Activated CD8-positive, alpha-beta T cell treated with anti-CD3 and anti-CD28 coated beads for 36 hours (primary cell): Measurements from ENCODE around the gene EIF2B2. TPM values are rescaled to one million over a fixed set of nuclear protein-coding genes. Genes with fewer than 3 reads are reported as not detected.

ENCODE experiments used
- ATAC-seq: fragments of 200-7000 bp; cut with Tn5 transposase; one replicate; pipeline ENCODE4 v1.10.0; 2021; ENCODE audit warnings: mild to moderate bottlenecking, moderate library complexity
- CTCF ChIA-PET: fragments of 350-600 bp; sonication (Branson Sonifier 250); formaldehyde crosslinking; loops from one replicate; lab custom pipeline; 2021; ENCODE audit warnings: antibody characterized with exemption; lab: Charles Lee
- POLR2A ChIA-PET: fragments of 350-600 bp; sonication (Branson Sonifier 250); formaldehyde crosslinking; loops from one replicate; lab custom pipeline; 2021; ENCODE audit warnings: antibody characterized with exemption; lab: Charles Lee
- DNase-seq: peaks from one replicate; pipeline ENCODE4 v3.0.0-alpha.2; 2020
- H3K27ac Mint-ChIP-seq: one replicate; pipeline ENCODE4 v1.8.0; 2021; ENCODE audit warnings: mild to moderate bottlenecking, mixed read lengths
- H3K27me3 Mint-ChIP-seq: one replicate; pipeline ENCODE4 v1.8.0; 2021; ENCODE audit warnings: mixed read lengths
- H3K36me3 Mint-ChIP-seq: one replicate; pipeline ENCODE4 v1.8.0; 2021; ENCODE audit warnings: low read depth, mixed read lengths
- H3K4me1 Mint-ChIP-seq: one replicate; pipeline ENCODE4 v1.8.0; 2021; ENCODE audit warnings: low read depth, mixed read lengths
- H3K4me3 Mint-ChIP-seq: one replicate; pipeline ENCODE4 v1.8.0; 2021; ENCODE audit warnings: mild to moderate bottlenecking, moderate library complexity, mixed read lengths
- H3K9me3 Mint-ChIP-seq: one replicate; pipeline ENCODE4 v1.8.0; 2021; ENCODE audit warnings: mixed read lengths
- intact Hi-C: fragments of 100-400 bp; cut with micrococcal nuclease; formaldehyde crosslinking; loops from one replicate; pipeline ENCODE4 v1.10.0; 2022
- total RNA-seq, 2 experiments: library from RNA; stranded (reverse); gene quantifications; one replicate each; pipeline ENCODE4 v1.2.3, GENCODE V29; 2021
- TF ChIP-seq, protein P1 (sequence below): fragments of 200-600 bp; IDR thresholded peaks from one replicate; pipeline ENCODE4 v1.8.0; 2022; ENCODE audit warnings: antibody characterized with exemption, mild to moderate bottlenecking

EIF2B2 gene
- total RNA-seq, 2 experiments from 2014 or later = 50.5 to 51.9 TPM

DNA sequence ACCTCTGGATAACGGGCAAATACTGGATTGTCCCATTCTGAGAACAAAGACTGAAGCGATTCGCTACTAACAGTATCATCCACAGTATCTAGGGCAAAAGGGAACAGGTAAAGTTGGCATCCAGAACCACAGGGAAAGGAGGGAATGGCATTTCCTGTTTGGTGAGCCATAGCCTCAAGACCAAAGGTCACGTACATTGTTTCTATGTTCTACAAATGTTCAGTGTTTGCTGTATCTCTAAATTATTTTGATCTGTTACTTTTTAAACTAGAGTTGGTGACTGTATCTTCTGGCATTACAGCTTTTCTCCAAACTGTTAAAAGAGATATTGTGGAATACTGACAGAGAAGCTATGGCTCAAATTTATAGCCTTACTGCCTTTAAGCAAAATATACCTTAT is 38.9 kb downstream of the EIF2B2 start:
- Mint-ChIP-seq H3K27ac (no peak overlapping the region), H3K4me1 (peaks cover 25% of the 10 kb centered on the region), H3K9me3 (no peaks in the 10 kb centered on the region), H3K36me3 (peaks cover 23% of the 10 kb centered on the region), H3K4me3 (no peak overlapping the region), H3K27me3 (no peaks in the 10 kb centered on the region)
- ATAC-seq (no peak), DNase-seq (no peak)
- ChIA-PET POLR2A (interaction anchor here (1.0 kb wide), 1 partner anchor 136 kb away, joined by 3 read pairs; no protein-coding TSS in a partner anchor), CTCF (interaction anchor here (1.1 kb wide), 1 partner anchor 181 kb away, joined by 3 read pairs; no protein-coding TSS in a partner anchor)
- intact Hi-C loops = no loop called here
- TF ChIP-seq, protein P1, sequence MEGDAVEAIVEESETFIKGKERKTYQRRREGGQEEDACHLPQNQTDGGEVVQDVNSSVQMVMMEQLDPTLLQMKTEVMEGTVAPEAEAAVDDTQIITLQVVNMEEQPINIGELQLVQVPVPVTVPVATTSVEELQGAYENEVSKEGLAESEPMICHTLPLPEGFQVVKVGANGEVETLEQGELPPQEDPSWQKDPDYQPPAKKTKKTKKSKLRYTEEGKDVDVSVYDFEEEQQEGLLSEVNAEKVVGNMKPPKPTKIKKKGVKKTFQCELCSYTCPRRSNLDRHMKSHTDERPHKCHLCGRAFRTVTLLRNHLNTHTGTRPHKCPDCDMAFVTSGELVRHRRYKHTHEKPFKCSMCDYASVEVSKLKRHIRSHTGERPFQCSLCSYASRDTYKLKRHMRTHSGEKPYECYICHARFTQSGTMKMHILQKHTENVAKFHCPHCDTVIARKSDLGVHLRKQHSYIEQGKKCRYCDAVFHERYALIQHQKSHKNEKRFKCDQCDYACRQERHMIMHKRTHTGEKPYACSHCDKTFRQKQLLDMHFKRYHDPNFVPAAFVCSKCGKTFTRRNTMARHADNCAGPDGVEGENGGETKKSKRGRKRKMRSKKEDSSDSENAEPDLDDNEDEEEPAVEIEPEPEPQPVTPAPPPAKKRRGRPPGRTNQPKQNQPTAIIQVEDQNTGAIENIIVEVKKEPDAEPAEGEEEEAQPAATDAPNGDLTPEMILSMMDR = no peak

- no peaks in the 10 kb centered on the region for H3K27me3 Mint-ChIP-seq
- POLR2A ChIA-PET = interaction anchor here (1.0 kb wide), 1 partner anchor 137 kb away, joined by 3 read pairs; no protein-coding TSS in a partner anchor
Observed at GRCh38 chr14:75042035-75042434, 39.3 kb downstream of the EIF2B2 start.

DNA sequence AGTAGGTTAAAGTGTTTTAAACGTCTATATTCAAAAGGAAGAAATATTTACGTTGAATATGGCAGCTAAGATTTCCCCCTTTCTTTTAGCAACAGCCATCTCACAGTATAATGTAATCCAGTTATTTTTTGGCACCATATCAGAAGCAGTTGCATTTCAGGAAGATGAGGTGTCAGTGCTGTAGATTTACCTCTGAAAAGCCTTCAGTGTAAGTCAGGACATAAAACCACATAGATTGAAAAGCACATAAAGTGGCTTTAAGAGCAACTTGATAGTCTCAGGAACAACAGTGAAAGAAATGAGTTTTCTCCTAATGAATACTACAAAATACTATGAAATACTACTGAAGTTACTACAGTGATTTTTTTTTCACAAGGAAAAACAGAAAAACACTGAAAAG is 41.6 kb downstream of the EIF2B2 start:
- ChIA-PET CTCF (interaction anchor here (1.1 to 2.1 kb wide), 2 partner anchors 21 to 184 kb away, joined by 3 to 7 read pairs; no protein-coding TSS in a partner anchor), POLR2A (interaction anchor here (0.8 kb wide), 1 partner anchor 11 kb away, joined by 3 read pairs; no protein-coding TSS in a partner anchor)

More at GRCh38 chr14:75042035-75042434, 39.3 kb downstream of the EIF2B2 start:
- H3K27ac Mint-ChIP-seq = no peak overlapping the region
- CTCF ChIA-PET = interaction anchor here (1.1 kb wide), 1 partner anchor 181 kb away, joined by 3 read pairs; no protein-coding TSS in a partner anchor
- ATAC-seq (no peak), DNase-seq (no peak)
- H3K9me3 Mint-ChIP-seq = no peaks in the 10 kb centered on the region
- peaks cover 23% of the 10 kb centered on the region for H3K36me3 Mint-ChIP-seq
- TF ChIP-seq, protein P1 = no peak
- H3K4me1 Mint-ChIP-seq = peaks cover 29% of the 10 kb centered on the region
- intact Hi-C loops = no loop called here
- H3K4me3 Mint-ChIP-seq = no peak overlapping the region

GRCh38 chr14:75044752-75045151 is 42.0 kb downstream of the EIF2B2 start:
- H3K4me1 Mint-ChIP-seq = peaks cover 44% of the 10 kb centered on the region
- no peaks in the 10 kb centered on the region for H3K9me3 Mint-ChIP-seq
- H3K36me3 Mint-ChIP-seq = peaks cover 43% of the 10 kb centered on the region
- no peaks in the 10 kb centered on the region for H3K27me3 Mint-ChIP-seq
- intact Hi-C loops = no loop called here
- H3K4me3 Mint-ChIP-seq = no peak overlapping the region
- no peak overlapping the region for H3K27ac Mint-ChIP-seq
- no peak for DNase-seq
- no peak for ATAC-seq
- ChIA-PET POLR2A (interaction anchor here (0.5 to 0.8 kb wide), 2 partner anchors 11 to 20 kb away, joined by 3 read pairs; no protein-coding TSS in a partner anchor), CTCF (interaction anchor here (0.8 to 2.1 kb wide), 5 partner anchors 8 to 184 kb away, joined by 3 to 7 read pairs (median 3); no protein-coding TSS in a partner anchor)
- TF ChIP-seq, protein P1 = no peak

More for the DNA sequence above, 41.6 kb downstream of the EIF2B2 start:
- no peak for DNase-seq
- ATAC-seq = no peak
- H3K36me3 Mint-ChIP-seq = peaks cover 39% of the 10 kb centered on the region
- intact Hi-C loops = no loop called here
- no peak overlapping the region for H3K27ac Mint-ChIP-seq
- H3K9me3 Mint-ChIP-seq = no peaks in the 10 kb centered on the region
- no peaks in the 10 kb centered on the region for H3K27me3 Mint-ChIP-seq
- H3K4me3 Mint-ChIP-seq = no peak overlapping the region
- TF ChIP-seq, protein P1 = no peak
- H3K4me1 Mint-ChIP-seq = peaks cover 41% of the 10 kb centered on the region

- intact Hi-C loops = no loop called here
- no peak overlapping the region for H3K4me3 Mint-ChIP-seq
Observed at GRCh38 chr14:75046275-75046674, 43.6 kb downstream of the EIF2B2 start.

More at GRCh38 chr14:75046275-75046674, 43.6 kb downstream of the EIF2B2 start:
- Mint-ChIP-seq H3K36me3 (peaks cover 50% of the 10 kb centered on the region), H3K27me3 (no peaks in the 10 kb centered on the region), H3K9me3 (no peaks in the 10 kb centered on the region), H3K27ac (no peak overlapping the region), H3K4me1 (peaks cover 52% of the 10 kb centered on the region)
- ChIA-PET POLR2A (no interaction called here), CTCF (interaction anchor here (1.5 kb wide), 1 partner anchor 10 kb away, joined by 4 read pairs; no protein-coding TSS in a partner anchor)
- ATAC-seq = no peak
- TF ChIP-seq, protein P1 = no peak
- no peak for DNase-seq
